GM12872 (cell line): ENCODE measurements around the gene SNX10.

ENCODE experiments used
- CTCF ChIP-seq: IDR thresholded peaks from 3 replicates; pipeline ENCODE4 v1.5.1; 2011; ENCODE audit warnings: low read depth, mild to moderate bottlenecking, low read length, moderate library complexity; ENCODE audit not compliant: insufficient read depth

Gene SNX10

GRCh38 chr7:26278770-26279169 is 12.9 kb upstream of the SNX10 start:
- TF ChIP-seq CTCF: peak; percentile 31; the same call in 1 of the 3 replicates

- no peak for TF ChIP-seq CTCF
These were observed 12.3 kb upstream of the SNX10 start for GRCh38 chr7:26279405-26279804.

GRCh38 chr7:26280097-26280496 is 11.6 kb upstream of the SNX10 start:
- no peak for TF ChIP-seq CTCF

GRCh38 chr7:26280723-26281122 is 10.9 kb upstream of the SNX10 start:
- TF ChIP-seq CTCF: no peak

- TF ChIP-seq CTCF: no peak
These were observed 7.2 kb upstream of the SNX10 start for GRCh38 chr7:26284477-26284876.

GRCh38 chr7:26284995-26285632 is 6.5 kb upstream of the SNX10 start:
- peak; percentile 33; the same call in 1 of the 3 replicates for TF ChIP-seq CTCF

- no peak for TF ChIP-seq CTCF
These were observed 5.5 kb upstream of the SNX10 start for GRCh38 chr7:26286157-26286556.
